Naive thymus-derived CD4-positive, alpha-beta T cell (primary cell): ENCODE data around the gene OCA2. TPM values are rescaled to one million over a fixed set of nuclear protein-coding genes. Genes with fewer than 3 reads are reported as not detected.

Experiments
- ATAC-seq: fragments of 150-1000 bp; cut with Tn5 transposase; 2 replicates; pipeline ENCODE4 v1.10.0; 2021; ENCODE audit warnings: mild to moderate bottlenecking, moderate library complexity
- CTCF ChIA-PET: fragments of 350-600 bp; sonication (Branson Sonifier 250); formaldehyde crosslinking; loops from one replicate; lab custom pipeline; 2021; ENCODE audit warnings: antibody characterized with exemption; lab: Charles Lee
- POLR2A ChIA-PET: fragments of 350-600 bp; sonication (Branson Sonifier 250); formaldehyde crosslinking; loops from one replicate; lab custom pipeline; 2021; ENCODE audit warnings: antibody characterized with exemption, inconsistent platforms; lab: Charles Lee
- DNase-seq, 9 donors: peaks; one replicate each; pipeline versions ENCODE4 v3.0.0 to v3.0.0-alpha.2; 2020 to 2022; ENCODE audit warnings: mixed read lengths in 1 of 9
- H3K27ac ChIP-seq: one replicate; pipeline ENCODE4 v1.7.0; 2013; ENCODE audit warnings: mild to moderate bottlenecking, low read depth, low read length, moderate library complexity
- H3K27me3 ChIP-seq, 2 donors: one replicate each; pipeline ENCODE4 v1.7.0; 2013; ENCODE audit warnings: low read length in 2 of 2, mild to moderate bottlenecking in 2 of 2, moderate library complexity in 2 of 2; ENCODE audit not compliant: control insufficient read depth in 2 of 2, insufficient read depth in 2 of 2
- H3K36me3 ChIP-seq, 3 experiments: 1 replicate in 2 of 3; 2 replicates in 1 of 3; pipeline ENCODE4 v1.7.0; 2013; ENCODE audit warnings: low read length in 3 of 3, mild to moderate bottlenecking in 3 of 3, moderate library complexity in 1 of 3; ENCODE audit not compliant: insufficient read depth in 3 of 3, control insufficient read depth in 2 of 3
- H3K4me1 ChIP-seq, 2 donors: one replicate each; pipeline ENCODE4 v1.7.0; 2013; ENCODE audit warnings: low read length in 2 of 2, mild to moderate bottlenecking in 2 of 2, moderate library complexity in 1 of 2; ENCODE audit not compliant: control insufficient read depth in 2 of 2, insufficient read depth in 2 of 2
- H3K4me3 ChIP-seq: 2 replicates; pipeline ENCODE4 v1.7.0; 2013; ENCODE audit warnings: mild to moderate bottlenecking, low read length
- H3K9me3 ChIP-seq, 3 experiments: 1 replicate in 2 of 3; 2 replicates in 1 of 3; pipeline ENCODE4 v1.7.0; 2013; ENCODE audit warnings: low read length in 3 of 3; ENCODE audit not compliant: control insufficient read depth in 2 of 3
- H3K27ac Mint-ChIP-seq, 9 donors: one replicate each; pipeline ENCODE4 v1.8.0; 2020 to 2022; ENCODE audit warnings: mixed read lengths in 9 of 9, mild to moderate bottlenecking in 8 of 9, moderate library complexity in 5 of 9, inconsistent platforms in 2 of 9
- H3K27me3 Mint-ChIP-seq, 5 donors: one replicate each; pipeline ENCODE4 v1.8.0; 2021 to 2022; ENCODE audit warnings: mixed read lengths in 5 of 5, mild to moderate bottlenecking in 1 of 5
- H3K36me3 Mint-ChIP-seq, 5 donors: one replicate each; pipeline ENCODE4 v1.8.0; 2020 to 2022; ENCODE audit warnings: mixed read lengths in 5 of 5, mild to moderate bottlenecking in 3 of 5, inconsistent platforms in 1 of 5
- H3K4me1 Mint-ChIP-seq, 7 donors: one replicate each; pipeline ENCODE4 v1.8.0; 2020 to 2022; ENCODE audit warnings: mixed read lengths in 7 of 7, mild to moderate bottlenecking in 3 of 7, inconsistent platforms in 1 of 7
- H3K4me3 Mint-ChIP-seq, 10 donors: one replicate each; pipeline ENCODE4 v1.8.0; 2020 to 2022; ENCODE audit warnings: mild to moderate bottlenecking in 10 of 10, mixed read lengths in 10 of 10, moderate library complexity in 6 of 10, inconsistent platforms in 2 of 10
- H3K9me3 Mint-ChIP-seq, 11 donors: one replicate each; pipeline ENCODE4 v1.8.0; 2020 to 2022; ENCODE audit warnings: mixed read lengths in 11 of 11, mild to moderate bottlenecking in 4 of 11, inconsistent platforms in 1 of 11, moderate library complexity in 1 of 11
- intact Hi-C, 2 donors: fragments of 100-400 bp; cut with micrococcal nuclease; formaldehyde crosslinking; loops; one replicate each; pipeline ENCODE4 v1.15.1; 2023
- polyA plus RNA-seq, 2 donors: library from polyadenylated mRNA; unstranded; fragments of 300-500 nt; fragmentation: Illumina TruSeq; gene quantifications; one replicate each; pipeline ENCODE4 v1.2.3, GENCODE V29; 2021
- total RNA-seq, 6 experiments: library from RNA in 5 of 6; stranded (reverse) in 5 of 6; gene quantifications; 1 replicate in 5 of 6; 2 replicates in 1 of 6; pipeline ENCODE4 v1.2.3 and lab custom pipeline; 2021 to 2026

The OCA2 gene
- total and polyA plus RNA-seq, 7 experiments from 2014 or later = not detected

GRCh38 chr15:28116521-28117431 is 17.7 kb upstream of the OCA2 start:
- no peaks in the 10 kb centered on the region for H3K27me3 Mint-ChIP-seq
- Histone ChIP-seq H3K4me3 (no peak overlapping the region), H3K27ac (no peak overlapping the region), H3K4me1 (no peaks in the 10 kb centered on the region), H3K27me3 (no peaks in the 10 kb centered on the region), H3K36me3 (peaks cover 0 to 95% (median 9%) of the 10 kb centered on the region in 3 experiments), H3K9me3 (no peaks in the 10 kb centered on the region)
- ChIA-PET CTCF (interaction anchor here (0.7 kb wide), 1 partner anchor 22 kb away, joined by 3 read pairs; no protein-coding TSS in a partner anchor), POLR2A (no interaction called here)
- H3K27ac Mint-ChIP-seq = peak overlapping the region in 1 of 9 donors; percentile 55
- peaks cover 0 to 6% (median 0%) of the 10 kb centered on the region in 7 donors for H3K4me1 Mint-ChIP-seq
- intact Hi-C loops = no loop called here
- no peak for ATAC-seq
- H3K4me3 Mint-ChIP-seq = no peak overlapping the region
- peaks cover 0 to 1% (median 0%) of the 10 kb centered on the region in 11 donors for H3K9me3 Mint-ChIP-seq
- no peak for DNase-seq
- H3K36me3 Mint-ChIP-seq = peaks cover 10 to 73% (median 44%) of the 10 kb centered on the region in 5 donors

GRCh38 chr15:28115871-28116270 is 16.8 kb upstream of the OCA2 start:
- no peak overlapping the region for H3K4me3 ChIP-seq
- intact Hi-C loops = no loop called here
- no peaks in the 10 kb centered on the region for H3K27me3 ChIP-seq
- ChIA-PET CTCF (no interaction called here), POLR2A (no interaction called here)
- Mint-ChIP-seq H3K36me3 (peaks cover 15 to 72% (median 46%) of the 10 kb centered on the region in 5 donors), H3K27ac (no peak overlapping the region), H3K9me3 (peaks cover 0 to 1% (median 0%) of the 10 kb centered on the region in 11 donors), H3K4me1 (peaks cover 0 to under 1% (median 0%) of the 10 kb centered on the region in 7 donors), H3K4me3 (no peak overlapping the region), H3K27me3 (no peaks in the 10 kb centered on the region)
- H3K36me3 ChIP-seq = peaks cover 0 to 93% (median 9%) of the 10 kb centered on the region in 3 experiments
- DNase-seq (no peak), ATAC-seq (no peak)
- no peak overlapping the region for H3K27ac ChIP-seq
- no peaks in the 10 kb centered on the region for H3K4me1 ChIP-seq
- no peaks in the 10 kb centered on the region for H3K9me3 ChIP-seq

GRCh38 chr15:28114721-28115622 is 15.9 kb upstream of the OCA2 start:
- Mint-ChIP-seq H3K9me3 (peaks cover 0 to 1% (median 0%) of the 10 kb centered on the region in 11 donors), H3K36me3 (peaks cover 15 to 63% (median 41%) of the 10 kb centered on the region in 5 donors), H3K4me1 (no peaks in the 10 kb centered on the region), H3K4me3 (no peak overlapping the region), H3K27me3 (no peaks in the 10 kb centered on the region), H3K27ac (no peak overlapping the region)
- H3K4me1 ChIP-seq = no peaks in the 10 kb centered on the region
- ChIA-PET CTCF (no interaction called here), POLR2A (interaction anchor here (0.5 kb wide), 1 partner anchor 1848 kb away, joined by 3 read pairs; no protein-coding TSS in a partner anchor)
- H3K9me3 ChIP-seq = no peaks in the 10 kb centered on the region
- peaks cover 0 to 84% (median 4%) of the 10 kb centered on the region in 3 experiments for H3K36me3 ChIP-seq
- no peak for ATAC-seq
- DNase-seq = no peak
- no peaks in the 10 kb centered on the region for H3K27me3 ChIP-seq
- intact Hi-C loops = no loop called here
- no peak overlapping the region for H3K27ac ChIP-seq
- no peak overlapping the region for H3K4me3 ChIP-seq

GRCh38 chr15:28114114-28114455 is 15.0 kb upstream of the OCA2 start:
- Mint-ChIP-seq H3K36me3 (peaks cover 15 to 62% (median 40%) of the 10 kb centered on the region in 5 donors), H3K4me3 (no peak overlapping the region), H3K9me3 (peaks cover 0 to 1% (median 0%) of the 10 kb centered on the region in 11 donors), H3K27me3 (no peaks in the 10 kb centered on the region), H3K4me1 (no peaks in the 10 kb centered on the region), H3K27ac (no peak overlapping the region)
- ATAC-seq (no peak), DNase-seq (no peak)
- ChIA-PET POLR2A (no interaction called here), CTCF (no interaction called here)
- Histone ChIP-seq H3K9me3 (no peaks in the 10 kb centered on the region), H3K4me3 (no peak overlapping the region), H3K4me1 (no peaks in the 10 kb centered on the region), H3K27ac (no peak overlapping the region), H3K27me3 (no peaks in the 10 kb centered on the region), H3K36me3 (peaks cover 0 to 79% (median 4%) of the 10 kb centered on the region in 3 experiments)
- intact Hi-C loops = no loop called here

- Mint-ChIP-seq H3K27me3 (peaks cover 0 to 3% (median 0%) of the 10 kb centered on the region in 5 donors), H3K4me3 (no peak overlapping the region), H3K27ac (no peak overlapping the region), H3K9me3 (peaks cover 0 to 1% (median 0%) of the 10 kb centered on the region in 11 donors), H3K36me3 (peaks cover 15 to 62% (median 40%) of the 10 kb centered on the region in 5 donors), H3K4me1 (no peaks in the 10 kb centered on the region)
- CTCF ChIA-PET = no interaction called here
- no peak overlapping the region for H3K4me3 ChIP-seq
- no peaks in the 10 kb centered on the region for H3K9me3 ChIP-seq
- DNase-seq (no peak), ATAC-seq (no peak)
- no peak overlapping the region for H3K27ac ChIP-seq
- intact Hi-C loops = no loop called here
- no peaks in the 10 kb centered on the region for H3K4me1 ChIP-seq
- H3K27me3 ChIP-seq = no peaks in the 10 kb centered on the region
- POLR2A ChIA-PET = no interaction called here
- H3K36me3 ChIP-seq = peaks cover 0 to 75% (median 4%) of the 10 kb centered on the region in 3 experiments
Measured at GRCh38 chr15:28113394-28114113, 14.4 kb upstream of the OCA2 start.

GRCh38 chr15:28112962-28113361 is 13.8 kb upstream of the OCA2 start:
- no peak overlapping the region for H3K4me3 Mint-ChIP-seq
- CTCF ChIA-PET = no interaction called here

More at GRCh38 chr15:28112962-28113361, 13.8 kb upstream of the OCA2 start:
- H3K9me3 ChIP-seq = no peaks in the 10 kb centered on the region
- DNase-seq (no peak), ATAC-seq (no peak)
- H3K27me3 ChIP-seq = no peaks in the 10 kb centered on the region
- no peaks in the 10 kb centered on the region for H3K4me1 ChIP-seq
- Mint-ChIP-seq H3K36me3 (peaks cover 15 to 58% (median 38%) of the 10 kb centered on the region in 5 donors), H3K9me3 (peaks cover 0 to 1% (median 0%) of the 10 kb centered on the region in 11 donors), H3K27ac (no peak overlapping the region), H3K4me1 (peaks cover 0 to 1% (median under 1%) of the 10 kb centered on the region in 7 donors), H3K27me3 (peaks cover 0 to 5% (median 0%) of the 10 kb centered on the region in 5 donors)
- POLR2A ChIA-PET = no interaction called here
- no peak overlapping the region for H3K4me3 ChIP-seq
- intact Hi-C loops = no loop called here
- H3K27ac ChIP-seq = no peak overlapping the region
- H3K36me3 ChIP-seq = peaks cover 0 to 69% (median 4%) of the 10 kb centered on the region in 3 experiments
